IMR-90 (cell line): ENCODE results near the gene GZMA.
A peak's percentile ranks its signal among the peaks of the same experiment; 100 is the strongest.

Source experiments
- FOS ChIP-seq: fragments of 150-350 bp; IDR thresholded peaks from 2 replicates; pipeline ENCODE4 v1.6.1; 2016; ENCODE audit warnings: low read depth, low read length
- MXI1 ChIP-seq: IDR thresholded peaks from 2 replicates; pipeline ENCODE4 v1.6.1; 2012; ENCODE audit warnings: low read depth, mild to moderate bottlenecking, low read length, moderate library complexity, borderline replicate concordance
- POLR2A ChIP-seq: IDR thresholded peaks from 2 replicates; pipeline ENCODE4 v1.6.1; 2012; ENCODE audit warnings: mild to moderate bottlenecking, low read depth, low read length
- RAD21 ChIP-seq: IDR thresholded peaks from 2 replicates; pipeline ENCODE4 v1.6.1; 2012; ENCODE audit warnings: low read length, improper control_type of control experiment
- RFX5 ChIP-seq: IDR thresholded peaks from 2 replicates; pipeline ENCODE4 v1.8.0; 2012; ENCODE audit warnings: low read depth, mild to moderate bottlenecking, low read length, moderate library complexity
- TF ChIP-seq, protein P1 (sequence below): conservative IDR thresholded peaks from 2 replicates; pipeline ENCODE4 v1.5.1; 2012; ENCODE audit warnings: mild to moderate bottlenecking, low read depth, low read length, improper control_type of control experiment
- TF ChIP-seq, protein P2 (sequence below): fragments of 150-350 bp; IDR thresholded peaks from 2 replicates; pipeline ENCODE4 v1.6.1; 2017; ENCODE audit warnings: mild to moderate bottlenecking, antibody characterized with exemption, low read length, low read depth

DNA sequence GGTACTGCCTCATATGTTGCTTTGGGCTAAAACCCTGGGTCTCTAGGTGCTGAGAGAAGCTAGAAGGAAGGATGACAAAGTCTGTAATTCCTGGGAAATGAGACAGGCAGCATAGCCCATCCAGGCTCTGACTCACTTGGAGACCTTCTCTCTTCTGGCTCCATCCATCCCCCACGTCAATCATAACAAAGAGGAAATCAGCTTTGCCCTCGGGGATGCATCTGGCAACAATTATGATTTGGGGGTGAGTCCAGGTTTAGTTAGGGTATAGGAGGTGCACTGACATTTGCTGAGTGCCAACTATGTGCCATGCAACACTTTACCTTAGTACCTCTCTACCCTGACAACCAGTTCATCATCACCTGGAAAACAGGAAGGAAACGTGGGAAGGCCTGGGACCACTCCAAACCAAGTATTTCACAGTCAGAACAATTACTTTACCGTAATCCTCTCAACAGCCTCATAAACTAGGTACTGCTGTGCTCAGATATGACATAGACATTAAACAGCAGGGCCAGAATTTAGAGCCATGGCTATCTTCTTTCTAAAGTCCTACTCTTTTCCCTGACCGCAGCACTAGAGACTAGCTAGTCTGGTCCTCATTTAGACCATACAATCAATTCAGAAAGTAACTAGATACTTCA lies 39.1 kb upstream of the GZMA start:
- TF ChIP-seq, protein P1, sequence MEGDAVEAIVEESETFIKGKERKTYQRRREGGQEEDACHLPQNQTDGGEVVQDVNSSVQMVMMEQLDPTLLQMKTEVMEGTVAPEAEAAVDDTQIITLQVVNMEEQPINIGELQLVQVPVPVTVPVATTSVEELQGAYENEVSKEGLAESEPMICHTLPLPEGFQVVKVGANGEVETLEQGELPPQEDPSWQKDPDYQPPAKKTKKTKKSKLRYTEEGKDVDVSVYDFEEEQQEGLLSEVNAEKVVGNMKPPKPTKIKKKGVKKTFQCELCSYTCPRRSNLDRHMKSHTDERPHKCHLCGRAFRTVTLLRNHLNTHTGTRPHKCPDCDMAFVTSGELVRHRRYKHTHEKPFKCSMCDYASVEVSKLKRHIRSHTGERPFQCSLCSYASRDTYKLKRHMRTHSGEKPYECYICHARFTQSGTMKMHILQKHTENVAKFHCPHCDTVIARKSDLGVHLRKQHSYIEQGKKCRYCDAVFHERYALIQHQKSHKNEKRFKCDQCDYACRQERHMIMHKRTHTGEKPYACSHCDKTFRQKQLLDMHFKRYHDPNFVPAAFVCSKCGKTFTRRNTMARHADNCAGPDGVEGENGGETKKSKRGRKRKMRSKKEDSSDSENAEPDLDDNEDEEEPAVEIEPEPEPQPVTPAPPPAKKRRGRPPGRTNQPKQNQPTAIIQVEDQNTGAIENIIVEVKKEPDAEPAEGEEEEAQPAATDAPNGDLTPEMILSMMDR = no peak
- TF ChIP-seq POLR2A (no peak), MXI1 (no peak), FOS (0 out of 2 replicates have a peak, but pooled peaks have one; percentile 4), RAD21 (no peak), RFX5 (no peak)
- TF ChIP-seq, protein P2, sequence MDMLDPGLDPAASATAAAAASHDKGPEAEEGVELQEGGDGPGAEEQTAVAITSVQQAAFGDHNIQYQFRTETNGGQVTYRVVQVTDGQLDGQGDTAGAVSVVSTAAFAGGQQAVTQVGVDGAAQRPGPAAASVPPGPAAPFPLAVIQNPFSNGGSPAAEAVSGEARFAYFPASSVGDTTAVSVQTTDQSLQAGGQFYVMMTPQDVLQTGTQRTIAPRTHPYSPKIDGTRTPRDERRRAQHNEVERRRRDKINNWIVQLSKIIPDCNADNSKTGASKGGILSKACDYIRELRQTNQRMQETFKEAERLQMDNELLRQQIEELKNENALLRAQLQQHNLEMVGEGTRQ = no peak
